HS-27A (cell line): ENCODE results near the gene NR2F2.

Experiments
- DNase-seq: peaks from one replicate; pipeline ENCODE4 v3.0.0-alpha.2; 2012; ENCODE audit warnings: low read depth, missing footprints

Gene NR2F2

DNA sequence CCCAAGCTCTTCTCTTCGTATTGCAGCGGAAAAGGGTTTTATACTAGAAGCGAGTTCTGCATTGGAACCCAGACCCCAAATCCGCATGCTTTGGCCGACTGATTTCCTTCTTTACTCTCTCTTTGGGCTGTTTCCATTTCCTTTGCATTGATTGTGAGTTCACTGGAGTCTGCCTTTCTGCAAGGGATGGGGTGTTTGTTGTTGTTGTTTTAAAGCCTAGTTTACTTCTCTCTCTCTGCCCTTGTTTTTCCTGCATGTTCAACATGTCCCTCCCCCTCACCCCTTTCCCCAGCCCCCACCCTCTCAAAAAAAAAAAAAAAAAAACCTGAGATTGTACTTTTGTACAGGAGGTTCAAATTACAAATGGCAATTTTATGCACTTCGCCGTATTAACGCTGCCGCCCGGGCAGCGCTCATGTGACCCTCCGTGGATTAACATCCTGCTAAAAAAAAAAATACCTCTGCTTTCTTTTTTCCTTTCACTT, 2.2 kb downstream of the NR2F2 start:
- DNase-seq = no peak

DNA sequence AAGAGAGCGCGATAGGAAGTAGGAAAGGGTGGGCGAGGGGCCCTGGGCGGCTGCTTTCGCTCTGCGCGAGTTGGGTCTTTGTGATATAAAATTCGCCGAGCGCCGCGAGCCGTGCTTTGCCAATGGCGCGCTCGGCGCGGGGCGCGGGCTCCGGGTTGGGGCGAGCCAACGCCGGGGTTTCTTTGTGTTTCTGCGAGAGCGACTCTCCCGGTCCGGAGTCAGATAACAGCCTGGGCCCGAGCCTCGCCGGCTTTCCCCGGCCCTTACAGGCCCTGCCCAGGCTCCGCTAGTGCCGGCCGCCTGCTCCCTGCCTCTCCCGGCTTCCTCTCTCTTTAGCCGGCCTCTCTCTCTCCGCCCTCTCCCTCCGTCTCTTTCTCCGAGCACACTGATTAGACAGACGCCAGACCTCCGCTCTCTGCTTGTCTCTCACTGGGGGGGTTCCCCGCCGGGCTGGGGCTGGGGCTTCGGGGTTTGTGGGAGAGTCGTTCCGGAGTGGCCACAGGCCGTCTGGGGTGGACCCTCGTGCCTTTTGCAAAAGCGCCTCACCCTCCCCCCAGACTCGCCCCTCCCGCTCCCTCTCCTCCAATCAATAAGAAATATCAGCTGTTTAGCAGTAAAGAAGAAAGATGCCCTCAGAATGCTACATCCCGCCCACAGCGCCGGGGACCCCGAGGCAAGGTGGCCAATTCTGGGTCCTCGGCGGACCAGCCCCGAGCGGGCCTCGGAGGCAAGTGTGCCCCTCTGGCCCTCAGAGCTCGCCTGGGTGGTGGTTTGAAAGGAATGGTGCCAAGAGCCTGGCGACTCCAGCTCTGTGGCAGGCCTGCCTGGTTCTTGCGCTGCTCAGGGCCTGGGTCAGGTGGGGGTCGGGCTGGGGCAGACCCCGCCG, 2.9 kb downstream of the NR2F2 start:
- DNase-seq = no peak

DNA sequence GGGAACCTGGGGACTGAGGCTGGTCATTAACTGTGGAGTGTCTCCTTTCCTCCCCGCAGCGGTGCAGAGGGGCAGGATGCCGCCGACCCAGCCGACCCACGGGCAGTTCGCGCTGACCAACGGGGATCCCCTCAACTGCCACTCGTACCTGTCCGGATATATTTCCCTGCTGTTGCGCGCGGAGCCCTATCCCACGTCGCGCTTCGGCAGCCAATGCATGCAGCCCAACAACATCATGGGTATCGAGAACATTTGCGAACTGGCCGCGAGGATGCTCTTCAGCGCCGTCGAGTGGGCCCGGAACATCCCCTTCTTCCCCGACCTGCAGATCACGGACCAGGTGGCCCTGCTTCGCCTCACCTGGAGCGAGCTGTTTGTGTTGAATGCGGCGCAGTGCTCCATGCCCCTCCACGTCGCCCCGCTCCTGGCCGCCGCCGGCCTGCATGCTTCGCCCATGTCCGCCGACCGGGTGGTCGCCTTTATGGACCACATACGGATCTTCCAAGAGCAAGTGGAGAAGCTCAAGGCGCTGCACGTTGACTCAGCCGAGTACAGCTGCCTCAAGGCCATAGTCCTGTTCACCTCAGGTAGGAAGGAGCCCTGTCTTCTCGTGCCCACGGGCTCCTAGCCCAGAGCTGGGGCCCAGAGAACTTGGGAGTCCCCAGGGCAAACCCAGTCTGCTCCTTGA, 3.7 kb downstream of the NR2F2 start:
- no peak for DNase-seq

DNA sequence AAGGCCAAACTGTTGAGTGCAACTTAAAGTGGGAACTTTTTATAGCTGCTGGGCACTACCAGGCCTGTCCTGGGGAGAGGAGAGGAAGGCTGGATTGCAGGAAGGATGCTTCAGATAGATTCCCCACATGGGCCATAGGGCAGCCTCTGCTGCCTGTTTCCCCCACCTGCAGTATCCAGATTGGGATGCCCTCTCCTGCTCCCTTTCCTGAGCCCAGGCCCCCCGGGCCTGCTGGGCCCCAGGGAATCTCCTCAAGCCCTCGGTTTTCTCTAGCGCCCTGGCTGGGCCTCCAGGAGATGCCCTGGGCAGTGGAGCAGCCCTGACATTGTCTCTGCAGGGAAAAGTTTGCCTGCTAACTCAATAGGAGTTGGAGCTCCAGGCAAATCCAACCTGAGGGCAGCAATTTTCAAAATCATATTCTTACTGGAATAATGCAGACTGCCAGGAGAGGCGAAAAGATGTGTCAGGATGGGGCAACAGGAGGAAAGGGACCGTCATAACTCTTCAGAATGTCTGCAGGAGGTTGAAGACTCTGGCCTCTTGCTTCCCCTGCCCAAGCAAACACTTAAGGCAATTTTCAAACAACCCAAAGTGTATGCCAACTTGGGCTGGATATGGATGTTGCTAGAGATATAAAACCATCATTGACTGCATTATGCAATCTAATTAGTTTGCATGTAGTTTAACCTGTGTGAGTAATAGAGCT, 4.4 kb downstream of the NR2F2 start:
- no peak for DNase-seq

DNA sequence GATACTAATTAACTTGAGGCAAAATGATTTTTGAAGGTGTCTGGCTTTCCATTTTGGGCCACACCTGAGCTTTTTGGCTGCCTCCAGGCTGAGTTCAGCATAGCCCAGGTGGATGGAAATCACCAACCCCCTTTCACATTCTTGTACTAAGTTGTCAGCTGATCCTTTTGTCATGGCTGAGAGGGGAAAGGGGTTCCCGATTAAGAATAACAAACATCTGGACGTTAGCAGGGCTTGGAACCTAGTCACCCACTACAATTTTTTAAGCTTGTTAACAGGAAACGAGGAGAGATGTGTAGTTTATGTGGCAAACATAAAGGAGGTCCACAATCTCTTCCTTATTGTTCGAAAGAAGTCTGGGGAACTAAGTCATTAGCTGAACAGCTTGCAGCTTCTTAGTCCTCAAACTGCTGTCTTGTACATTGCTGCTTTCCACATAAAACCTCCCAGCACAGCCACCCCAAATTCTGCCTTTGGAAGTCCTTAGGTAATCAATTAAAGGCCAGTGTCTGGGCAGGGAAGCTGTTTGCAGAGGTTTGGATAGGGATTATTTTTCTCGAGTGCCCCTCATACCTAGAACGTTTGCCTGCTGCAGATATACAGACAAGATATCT, 5.0 kb downstream of the NR2F2 start:
- DNase-seq = no peak

DNA sequence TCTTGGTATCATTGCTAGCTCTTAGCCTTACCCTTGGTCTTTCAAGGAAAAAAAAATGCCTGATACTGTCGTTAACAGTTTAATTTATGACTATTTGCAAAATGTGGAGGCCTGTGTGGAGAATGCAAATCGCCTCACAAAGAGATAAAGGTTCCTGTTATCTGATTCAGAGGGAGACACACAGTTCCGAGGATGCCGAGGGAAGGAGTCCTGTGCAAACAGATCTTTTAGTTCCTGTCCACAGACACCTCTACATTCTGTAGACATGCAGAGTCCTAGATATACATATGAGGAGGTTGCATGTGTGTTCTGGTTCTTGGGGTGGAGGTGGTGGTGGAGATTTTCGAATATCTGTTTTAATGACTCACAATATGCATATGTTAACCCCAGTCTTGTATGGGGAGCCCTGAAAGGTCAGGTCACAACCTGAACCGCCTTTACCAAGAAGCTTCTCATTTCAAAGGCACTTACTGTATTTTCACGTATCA, 5.7 kb downstream of the NR2F2 start:
- no peak for DNase-seq

DNA sequence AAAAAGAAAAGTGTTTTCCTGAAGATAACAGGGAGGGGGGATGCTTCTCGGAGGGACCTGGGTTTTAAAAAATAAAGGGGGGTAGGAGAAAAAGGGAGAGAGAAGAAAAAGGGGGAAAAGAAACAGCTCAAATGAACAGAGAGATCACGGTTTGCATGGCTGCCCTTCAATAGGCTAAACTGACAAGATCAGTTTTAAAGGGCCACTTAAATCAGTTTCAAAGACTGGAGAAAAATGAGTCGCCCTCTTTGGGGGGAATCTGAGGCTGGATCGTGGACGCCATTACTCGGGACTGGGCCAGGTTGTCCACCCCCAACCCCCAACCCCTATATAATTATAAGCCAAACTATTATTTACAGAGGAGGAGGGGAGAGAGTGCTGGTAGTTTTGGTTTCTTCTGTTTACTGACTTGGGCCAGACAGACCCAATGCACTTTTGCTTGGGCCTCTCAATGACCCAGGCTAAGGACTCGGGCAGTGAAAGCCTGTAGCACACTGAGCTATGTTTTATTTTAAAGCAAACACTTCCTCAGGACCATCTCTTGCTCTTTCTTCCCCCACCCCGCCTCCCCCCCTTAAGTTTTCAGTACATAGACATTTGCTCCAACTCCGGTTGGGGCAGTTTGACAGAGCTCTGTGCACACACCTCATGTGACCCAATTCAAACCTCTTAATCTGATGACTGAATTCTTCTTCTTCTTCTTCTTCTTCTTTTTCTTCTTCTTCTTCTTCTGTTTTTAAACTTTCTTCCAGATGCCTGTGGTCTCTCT, 6.3 kb downstream of the NR2F2 start:
- no peak for DNase-seq

DNA sequence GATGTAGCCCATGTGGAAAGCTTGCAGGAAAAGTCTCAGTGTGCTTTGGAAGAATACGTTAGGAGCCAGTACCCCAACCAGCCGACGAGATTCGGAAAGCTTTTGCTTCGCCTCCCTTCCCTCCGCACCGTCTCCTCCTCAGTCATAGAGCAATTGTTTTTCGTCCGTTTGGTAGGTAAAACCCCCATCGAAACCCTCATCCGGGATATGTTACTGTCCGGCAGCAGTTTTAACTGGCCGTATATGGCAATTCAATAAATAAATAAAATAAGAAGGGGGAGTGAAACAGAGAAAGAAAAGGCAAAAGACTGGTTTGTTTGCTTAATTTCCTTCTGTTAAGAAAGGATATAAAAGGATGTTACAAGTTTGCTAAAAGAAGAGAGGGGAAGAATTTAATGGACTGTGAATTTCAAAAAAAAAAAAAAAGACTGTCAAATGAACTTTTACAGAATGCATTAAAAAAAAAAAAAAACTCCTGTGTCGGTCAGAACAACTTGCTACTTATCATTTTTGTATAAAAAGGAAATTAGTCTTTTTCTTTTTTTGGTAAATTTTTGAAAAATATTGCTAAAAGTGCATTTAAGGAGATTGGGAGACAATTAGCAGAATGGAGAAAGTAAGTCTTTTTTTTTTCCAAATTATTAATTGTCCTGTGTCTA, 7.0 kb downstream of the NR2F2 start:
- no peak for DNase-seq

DNA sequence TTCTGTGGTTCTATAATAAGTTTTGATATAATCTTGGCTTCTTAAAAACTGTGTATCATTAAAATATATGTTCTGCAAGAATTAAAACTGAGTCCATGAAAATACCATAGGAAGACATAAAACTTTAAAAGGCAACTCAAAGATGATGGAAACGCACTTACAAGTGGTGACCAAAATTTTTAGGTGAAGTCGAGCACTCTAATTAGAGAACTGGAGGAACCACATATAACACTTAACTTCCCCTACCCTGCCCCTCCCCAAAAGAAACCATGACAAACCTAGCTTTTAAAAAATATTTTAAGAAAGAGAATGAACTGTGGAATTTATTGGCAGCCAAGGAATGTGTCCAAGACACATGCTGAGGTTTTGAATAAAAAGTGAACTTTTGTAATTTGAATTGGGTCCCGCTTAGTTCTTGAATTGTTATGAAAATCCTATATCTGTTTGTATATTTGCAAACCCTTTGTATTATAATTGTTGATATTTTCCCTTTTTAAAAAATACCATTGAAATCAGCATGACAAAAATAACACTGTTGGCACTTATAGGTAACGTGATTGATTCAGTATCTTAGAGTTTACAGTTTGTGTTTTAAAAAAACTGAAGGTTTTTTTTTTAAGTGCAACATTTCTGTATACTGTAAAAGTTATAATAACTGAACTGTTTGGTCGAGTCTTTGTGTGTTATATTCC, 7.7 kb downstream of the NR2F2 start:
- DNase-seq = no peak

DNA sequence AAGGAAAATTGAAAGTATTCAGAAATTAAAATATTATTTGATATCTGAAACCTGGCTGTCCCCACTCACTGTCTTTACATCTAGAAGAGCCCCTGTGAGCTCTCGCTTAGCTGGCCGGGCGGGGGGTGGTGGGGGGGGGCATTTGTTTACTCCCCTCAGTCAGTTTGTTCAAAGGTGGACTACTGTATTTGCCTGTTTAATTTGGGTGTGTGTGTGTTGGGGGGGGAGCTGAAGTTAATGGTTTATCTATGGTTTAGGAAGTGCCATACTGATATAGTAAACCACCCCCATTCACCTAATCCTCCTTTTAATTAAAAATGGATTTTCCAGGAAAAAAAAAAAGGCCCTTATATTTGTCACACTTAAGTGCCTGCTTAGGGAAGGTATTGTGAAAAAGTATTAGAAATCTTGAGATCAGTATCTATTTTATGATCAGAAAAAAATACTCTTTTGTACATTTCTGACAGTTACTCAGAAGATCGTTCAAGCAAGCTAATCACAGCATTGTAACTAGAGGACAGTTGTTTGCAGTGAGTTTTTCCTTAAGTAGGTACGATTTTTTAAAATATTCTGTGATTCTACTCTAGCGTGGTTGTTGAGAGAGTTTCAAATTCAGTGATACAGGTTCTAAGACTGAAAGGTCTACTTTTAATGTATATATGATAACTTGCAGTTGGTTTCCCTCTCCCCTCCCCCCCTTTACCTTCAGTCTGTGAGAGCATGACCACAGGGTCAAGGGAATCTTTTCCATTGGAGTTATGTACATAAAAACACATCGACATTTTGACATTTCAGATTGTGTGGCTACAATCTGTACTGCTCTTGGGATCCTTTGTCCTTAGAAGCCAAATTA, 8.5 kb downstream of the NR2F2 start:
- DNase-seq = no peak

DNA sequence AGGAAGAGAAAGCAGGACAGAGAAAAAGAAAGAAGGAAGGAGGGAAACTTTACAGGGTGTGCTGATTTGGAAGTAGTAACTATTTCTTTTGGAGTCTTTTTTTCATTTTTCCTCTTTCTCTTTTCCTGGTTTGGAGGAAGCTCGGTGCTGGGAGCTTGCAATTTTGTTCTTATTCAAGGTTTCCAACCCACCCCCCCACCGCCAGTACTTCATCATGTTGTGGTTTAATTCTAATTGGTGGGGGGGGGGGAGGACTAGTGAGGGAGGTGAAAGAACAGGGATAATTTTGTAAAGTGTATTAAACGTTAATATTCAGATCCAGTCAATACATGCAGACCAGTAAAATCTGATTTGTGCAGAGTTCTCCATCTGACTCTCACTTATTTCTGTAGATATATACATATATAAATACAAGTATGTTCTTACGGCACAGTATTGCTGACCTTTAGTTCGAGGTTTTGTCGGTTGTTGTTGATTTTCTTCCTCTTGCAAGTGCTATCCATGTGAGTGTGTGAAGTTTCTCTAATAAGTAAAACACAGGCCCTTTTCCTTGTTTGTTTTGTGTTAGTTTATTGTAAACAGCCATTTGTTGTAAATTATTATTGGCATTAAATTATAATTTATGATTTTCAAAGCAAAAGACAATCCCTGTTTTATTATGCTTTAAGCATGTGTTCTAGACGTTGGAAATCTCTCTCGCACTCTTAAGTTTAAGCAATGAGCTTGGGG, 9.3 kb downstream of the NR2F2 start:
- DNase-seq = no peak

DNA sequence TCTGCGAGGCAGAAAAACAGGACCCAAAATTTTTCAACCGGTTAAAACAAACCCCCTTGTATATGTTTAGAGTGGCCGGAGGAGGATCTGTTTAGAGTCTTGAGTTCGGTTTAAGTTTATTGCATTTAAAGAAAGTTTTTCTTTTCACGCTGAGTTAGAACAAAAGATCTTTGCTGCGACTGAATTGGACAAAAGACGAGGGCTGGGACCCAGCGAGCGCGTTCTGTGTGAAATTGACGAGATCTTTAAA, 9.8 kb downstream of the NR2F2 start:
- no peak for DNase-seq

DNA sequence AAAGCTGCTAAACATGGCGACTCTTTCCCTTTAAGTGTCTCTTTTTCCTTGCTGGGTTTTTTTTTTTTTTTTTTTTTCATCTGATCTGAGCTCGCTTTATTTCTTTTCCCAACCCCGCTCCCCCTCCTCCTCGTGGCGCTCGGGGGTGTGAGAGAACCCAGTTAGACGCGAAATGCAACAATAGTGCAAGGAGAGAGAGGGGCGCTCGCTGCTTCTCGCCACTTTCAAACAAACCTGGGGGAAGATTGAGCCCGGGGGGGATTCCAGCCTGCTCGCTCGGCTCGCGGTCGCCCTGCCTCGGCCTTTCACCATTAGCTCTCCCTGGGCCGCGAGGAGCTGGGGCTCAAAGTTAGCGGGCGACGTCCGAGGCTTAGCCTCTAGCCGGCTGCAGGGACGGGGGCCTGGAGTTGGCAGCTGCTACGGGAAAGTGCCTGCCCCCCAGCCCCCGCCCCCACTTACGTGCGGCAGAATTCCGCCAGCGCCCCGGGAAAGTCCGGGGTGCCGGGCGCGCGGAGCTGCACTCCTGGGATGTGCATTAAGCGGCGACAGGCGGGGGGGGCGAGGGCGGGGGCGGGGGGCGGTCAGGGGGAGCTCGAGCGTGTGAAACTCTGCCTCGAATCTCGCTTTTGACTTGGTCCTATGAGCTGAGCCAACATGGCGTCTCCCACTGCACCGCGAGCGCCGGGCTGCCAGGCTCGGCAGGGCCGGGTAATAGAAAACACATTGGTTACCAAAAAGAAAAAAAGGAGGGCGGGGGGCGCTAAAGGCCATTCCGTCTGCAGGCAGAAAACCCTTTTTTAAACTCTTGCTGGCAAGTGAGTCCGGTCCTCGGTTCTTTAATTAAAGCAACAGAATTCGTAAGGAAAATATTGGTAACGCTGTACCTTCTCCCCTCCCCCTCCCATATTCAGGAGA, 10.4 kb downstream of the NR2F2 start:
- no peak for DNase-seq

DNA sequence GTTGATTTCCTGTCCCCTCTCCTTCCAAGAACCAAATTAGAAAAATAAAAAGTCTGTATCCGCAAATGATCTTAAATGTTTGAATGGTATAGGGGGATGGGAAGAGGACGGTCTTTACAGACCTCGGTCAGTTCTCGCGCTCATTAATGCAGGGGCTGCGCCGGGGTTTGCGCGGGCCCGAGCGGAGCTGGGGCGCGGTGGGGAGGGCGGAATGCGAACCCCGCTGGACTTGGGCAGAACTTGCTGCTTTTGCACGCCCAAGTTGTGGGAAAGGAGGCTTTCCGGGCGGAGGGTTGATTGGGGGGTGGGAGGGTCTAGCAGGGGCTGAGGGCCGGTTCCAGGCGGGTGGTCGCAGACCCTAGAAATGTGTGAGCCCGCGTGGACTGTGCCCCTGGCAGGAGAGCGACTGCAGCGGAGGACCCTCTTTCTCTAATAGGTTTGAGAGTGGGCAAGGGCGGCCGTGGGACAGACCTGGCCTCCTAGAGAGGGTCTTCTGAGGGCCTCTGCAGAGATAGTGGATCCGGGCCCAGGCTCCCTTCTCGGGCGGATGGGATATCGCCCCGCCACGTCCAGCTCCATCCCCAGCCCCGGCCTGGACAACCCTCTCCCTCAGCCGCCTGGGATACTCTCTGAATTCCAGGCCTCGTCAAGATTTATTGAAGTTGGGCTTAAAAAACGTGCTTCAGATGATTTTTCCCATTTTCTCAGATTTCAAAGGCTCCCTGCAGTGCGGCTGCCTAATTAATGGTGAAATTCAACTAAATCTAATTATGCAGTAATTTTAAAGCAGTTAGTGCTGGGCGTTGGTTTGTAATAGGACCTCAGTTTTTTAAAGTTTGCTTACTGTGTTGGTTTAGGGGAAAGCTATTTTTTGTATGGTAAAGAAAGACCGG, 11.3 kb downstream of the NR2F2 start:
- DNase-seq = no peak

DNA sequence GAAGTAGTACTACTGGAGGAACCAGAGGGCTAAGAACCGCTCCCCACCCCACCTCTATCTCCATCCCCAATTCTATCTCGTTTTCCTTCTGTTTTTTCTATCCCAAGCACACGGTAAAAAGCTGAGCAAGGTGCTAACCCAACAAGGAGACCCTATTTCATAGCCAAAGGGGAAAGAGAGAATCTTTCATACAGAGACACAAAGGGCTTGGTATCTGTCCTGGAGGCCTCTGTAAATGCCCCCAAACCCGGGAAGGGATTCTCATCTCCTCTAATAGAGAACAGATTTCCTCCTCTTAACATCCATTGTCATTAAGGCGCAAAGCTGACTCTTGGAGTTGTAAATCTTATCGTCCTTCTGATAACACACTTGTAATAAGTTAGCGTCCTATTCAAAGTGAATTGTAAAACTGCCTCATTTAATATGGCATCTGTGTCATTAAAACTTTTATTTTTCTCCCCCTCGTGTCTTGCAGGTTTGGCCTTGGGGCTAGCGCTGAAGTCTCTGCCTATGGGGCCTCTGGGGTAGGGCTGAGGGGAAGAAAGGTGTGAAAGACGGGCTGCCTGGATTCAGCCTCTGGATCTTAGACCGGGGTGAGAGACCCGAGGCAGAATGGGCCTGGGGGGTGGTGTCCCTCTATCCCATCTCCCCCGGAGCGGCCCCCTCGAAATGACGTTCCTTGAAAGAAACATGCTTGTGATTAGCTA, 12.1 kb downstream of the NR2F2 start:
- no peak for DNase-seq
